Measurements from ENCODE around the gene TAB3.

The TAB3 gene

DNA sequence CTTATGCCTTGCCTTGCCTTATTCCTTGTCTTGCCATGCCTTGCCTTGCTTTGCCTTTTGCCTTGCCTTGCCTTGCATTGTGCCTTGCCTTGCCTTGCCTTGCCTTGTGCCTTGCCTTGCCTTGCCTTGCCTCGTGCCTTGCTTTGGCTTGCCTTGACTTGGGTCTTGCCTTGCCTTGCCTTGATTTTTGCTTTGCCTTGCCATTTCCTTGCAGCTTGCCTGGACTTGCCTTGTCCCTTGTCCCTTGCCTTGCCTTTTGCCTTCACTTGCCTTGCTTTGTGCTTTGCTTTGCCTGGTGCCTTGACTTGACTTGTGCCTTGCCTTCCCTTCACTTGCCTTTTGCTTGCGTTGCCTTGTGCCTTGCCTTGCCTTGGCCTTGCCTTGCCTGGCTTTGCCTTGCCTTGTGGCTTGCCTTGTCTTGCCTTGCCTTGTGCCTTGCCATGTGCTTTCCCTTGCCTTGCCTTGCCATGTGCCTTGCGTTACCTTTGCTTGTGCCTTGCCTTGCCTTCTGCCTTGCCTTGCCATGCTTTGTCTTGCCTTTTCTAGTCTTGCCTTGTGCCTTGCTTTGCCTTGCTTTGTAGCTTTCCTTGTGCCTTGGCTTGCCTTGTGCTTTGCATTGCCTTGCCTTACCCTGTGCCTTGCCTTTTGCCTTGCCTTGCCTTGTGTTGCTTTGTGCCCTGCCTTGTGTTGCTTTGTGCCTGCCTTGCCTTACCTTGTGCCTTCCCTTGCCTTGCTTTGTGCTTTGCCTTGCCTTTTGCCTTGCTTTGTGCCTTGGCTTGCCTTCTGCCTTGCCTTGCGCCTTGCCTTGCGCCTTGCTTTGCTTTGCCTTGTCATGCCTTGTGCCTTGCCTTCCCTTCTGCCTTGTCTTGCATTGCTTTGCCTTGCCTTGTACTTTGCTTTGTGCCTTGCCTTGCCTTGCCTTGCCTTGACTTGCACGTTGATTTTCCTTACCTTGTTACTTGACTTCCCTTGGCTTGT is 92.8 kb downstream of the TAB3 start:
- no peak overlapping the region for H3K4me3 Mint-ChIP-seq

DNA sequence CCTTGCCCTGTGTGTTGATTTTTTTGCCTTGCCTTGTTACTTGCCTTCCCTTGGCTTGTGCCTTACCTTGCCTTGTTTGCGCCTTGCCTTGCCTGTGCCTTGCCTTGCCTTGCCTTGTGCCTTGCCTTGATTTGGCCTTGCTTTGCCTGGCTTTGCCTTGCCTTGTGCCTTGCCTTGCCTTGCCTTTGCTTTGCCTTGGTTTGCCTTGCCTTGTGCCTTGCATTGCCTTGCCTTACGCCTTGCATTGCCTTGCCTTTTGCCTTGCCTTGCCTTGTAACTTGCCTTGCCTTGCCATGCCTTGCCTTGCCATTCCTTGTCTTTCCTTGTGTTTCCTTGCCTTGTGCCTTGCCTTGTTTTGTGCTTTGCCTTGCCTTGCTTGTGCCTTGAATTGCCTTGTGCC is 94.6 kb downstream of the TAB3 start:
- DNase-seq: no peak
- ATAC-seq (replicated peaks): no peak
- Mint-ChIP-seq H3K27me3 (no peaks in the 10 kb centered on the region), H3K9me3 (peaks cover 4 to 22% of the 10 kb centered on the region in 2 donors), H3K4me1 (ENCODE audit: low read depth in 2 of 2) (no peaks in the 10 kb centered on the region), H3K4me3 (no peak overlapping the region), H3K36me3 (ENCODE audit: insufficient read depth) (peaks cover 3% of the 10 kb centered on the region), H3K27ac (no peak overlapping the region)

More for the DNA sequence above, 92.8 kb downstream of the TAB3 start:
- Mint-ChIP-seq H3K9me3 (peaks cover 4 to 22% of the 10 kb centered on the region in 2 donors), H3K4me1 (ENCODE audit: low read depth in 2 of 2) (no peaks in the 10 kb centered on the region), H3K36me3 (ENCODE audit: insufficient read depth) (no peaks in the 10 kb centered on the region), H3K27ac (no peak overlapping the region), H3K27me3 (no peaks in the 10 kb centered on the region)
- no peak for DNase-seq
- ATAC-seq (replicated peaks): no peak

GRCh38 chrX:30793767-30794103 is 95.3 kb downstream of the TAB3 start:
- no peak for DNase-seq
- Mint-ChIP-seq H3K27me3 (no peaks in the 10 kb centered on the region), H3K9me3 (peaks cover 4 to 29% of the 10 kb centered on the region in 2 donors), H3K4me1 (ENCODE audit: low read depth in 2 of 2) (no peaks in the 10 kb centered on the region), H3K4me3 (no peak overlapping the region), H3K27ac (no peak overlapping the region), H3K36me3 (ENCODE audit: insufficient read depth) (peaks cover 3% of the 10 kb centered on the region)
- no peak for ATAC-seq (replicated peaks)

DNA sequence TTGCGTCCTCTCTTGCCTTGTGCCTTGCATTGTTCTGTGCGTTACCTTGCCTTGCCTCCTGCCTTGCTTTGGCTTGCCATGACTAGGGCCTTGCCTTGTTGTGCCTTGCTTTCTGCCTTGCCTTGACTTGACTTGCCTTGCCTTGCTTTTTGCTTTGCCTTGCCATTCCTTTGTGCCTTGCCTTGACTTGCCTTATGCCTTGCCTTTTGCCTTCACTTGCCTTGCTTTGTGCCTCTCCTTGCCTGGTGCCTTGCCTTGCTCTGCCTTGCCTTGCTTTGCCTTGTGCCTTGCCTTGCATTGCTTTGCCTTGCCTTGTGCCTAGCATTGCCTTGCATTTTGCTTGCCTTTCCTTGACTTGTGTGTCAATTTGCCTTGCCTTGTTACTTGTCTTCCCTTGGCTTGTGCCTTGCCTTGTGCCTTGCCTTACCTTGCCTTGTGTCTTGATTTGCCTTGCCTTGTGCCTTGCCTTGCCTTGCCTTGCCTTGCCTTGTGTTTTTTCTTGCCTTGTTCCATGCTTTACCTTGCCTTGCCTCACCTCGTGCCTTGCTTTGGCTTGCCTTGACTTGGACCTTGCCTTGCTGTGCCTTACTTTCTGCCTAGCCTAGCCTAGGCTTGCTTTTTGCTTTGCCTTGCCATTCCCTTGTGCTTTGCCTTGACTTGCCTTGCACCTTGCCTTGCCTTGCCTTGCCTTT is 95.8 kb downstream of the TAB3 start:
- Mint-ChIP-seq H3K4me3 (no peak overlapping the region), H3K27ac (no peak overlapping the region), H3K27me3 (no peaks in the 10 kb centered on the region), H3K4me1 (ENCODE audit: low read depth in 2 of 2) (no peaks in the 10 kb centered on the region), H3K36me3 (ENCODE audit: insufficient read depth) (peaks cover 3% of the 10 kb centered on the region), H3K9me3 (peaks cover 4 to 29% of the 10 kb centered on the region in 2 donors)
- DNase-seq: no peak
- no peak for ATAC-seq (replicated peaks)

DNA sequence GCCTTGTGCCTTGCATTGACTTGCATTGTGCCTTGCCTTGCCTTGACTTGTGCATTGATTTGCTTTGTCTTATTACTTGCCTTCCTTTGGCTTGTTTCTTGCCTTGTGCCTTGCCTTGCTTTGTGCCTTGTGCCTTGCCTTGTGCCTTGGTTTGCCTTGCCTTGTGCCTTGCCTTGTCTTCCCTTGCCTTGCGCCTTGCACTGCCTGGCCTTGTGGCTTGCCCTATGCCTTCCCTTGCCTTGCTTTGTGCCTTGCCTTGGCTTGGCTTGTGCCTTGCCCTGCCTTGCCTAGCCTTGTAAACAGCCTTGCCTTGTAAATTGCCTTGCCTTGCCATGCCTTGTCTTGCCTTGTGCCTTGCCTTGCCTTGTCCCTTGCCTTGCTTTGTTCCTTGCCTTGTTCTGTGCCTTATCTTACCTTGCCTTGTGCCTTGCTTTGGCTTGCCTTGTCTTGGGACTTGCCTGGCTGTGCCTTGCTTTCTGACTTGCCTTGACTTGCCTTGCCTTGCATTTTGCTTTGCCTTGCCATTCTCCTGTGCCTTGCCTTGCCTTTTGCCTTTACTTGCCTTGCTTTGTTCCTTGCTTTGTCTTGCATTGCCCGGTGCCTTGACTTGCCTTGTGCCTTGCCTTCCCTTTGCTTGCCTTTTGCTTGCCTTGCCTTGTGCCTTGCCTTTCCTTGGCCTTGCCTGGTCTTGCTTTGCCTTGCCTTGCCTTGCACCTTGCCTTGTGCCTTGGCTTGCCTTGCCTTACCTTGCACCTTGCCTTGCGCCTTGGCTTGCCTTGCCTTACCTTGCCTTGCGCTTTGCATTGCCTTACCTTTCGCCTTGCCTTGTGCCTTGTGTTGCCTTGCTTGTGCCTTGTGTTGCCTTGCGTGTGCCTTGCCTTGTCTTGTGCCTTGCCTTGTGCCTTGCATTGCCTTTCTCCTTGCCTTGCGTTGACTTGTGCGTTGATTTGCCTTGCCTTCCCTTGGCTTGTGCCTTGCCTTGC is 97.5 kb downstream of the TAB3 start:
- H3K4me1 Mint-ChIP-seq (ENCODE audit: low read depth in 2 of 2): no peaks in the 10 kb centered on the region
- H3K36me3 Mint-ChIP-seq (ENCODE audit: insufficient read depth): peaks cover 3% of the 10 kb centered on the region
- no peak for DNase-seq
- H3K4me3 Mint-ChIP-seq: no peak overlapping the region
- ATAC-seq (replicated peaks): no peak
- H3K27ac Mint-ChIP-seq: no peak overlapping the region
- peaks cover 4 to 29% of the 10 kb centered on the region in 2 donors for H3K9me3 Mint-ChIP-seq
- no peaks in the 10 kb centered on the region for H3K27me3 Mint-ChIP-seq

DNA sequence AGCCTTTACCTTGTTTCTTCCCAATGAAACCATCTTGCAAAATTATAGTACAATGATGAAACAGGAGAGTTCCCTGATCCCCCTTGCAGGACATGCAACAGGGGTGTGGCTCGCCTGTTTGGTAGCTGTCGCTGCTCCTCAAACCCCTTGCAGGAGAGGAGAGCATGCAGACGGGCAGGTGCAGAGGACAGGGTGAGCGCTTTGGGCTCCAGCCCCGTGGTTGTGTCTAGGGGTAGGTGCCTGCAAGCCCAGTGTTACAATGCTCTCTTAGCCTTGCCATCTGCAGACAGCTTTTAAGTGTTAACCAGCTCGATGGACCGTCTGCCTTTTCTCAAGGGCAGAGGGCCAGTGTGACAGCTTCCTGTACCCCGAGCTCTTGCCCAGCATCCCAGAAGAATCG is 102.0 kb downstream of the TAB3 start:
- Mint-ChIP-seq H3K4me1 (ENCODE audit: low read depth in 2 of 2) (no peaks in the 10 kb centered on the region), H3K4me3 (no peak overlapping the region), H3K27me3 (no peaks in the 10 kb centered on the region), H3K9me3 (peaks cover 0 to 7% of the 10 kb centered on the region in 2 donors), H3K27ac (no peak overlapping the region), H3K36me3 (ENCODE audit: insufficient read depth) (peaks cover 3% of the 10 kb centered on the region)
- DNase-seq (no peak), ATAC-seq (replicated peaks) (no peak)

GRCh38 chrX:30786374-30786773 is 102.7 kb downstream of the TAB3 start:
- peaks cover 3% of the 10 kb centered on the region for H3K36me3 Mint-ChIP-seq (ENCODE audit: insufficient read depth)
- H3K4me1 Mint-ChIP-seq (ENCODE audit: low read depth in 2 of 2): no peaks in the 10 kb centered on the region
- no peak for ATAC-seq (replicated peaks)
- no peak overlapping the region for H3K4me3 Mint-ChIP-seq
- no peak overlapping the region for H3K27ac Mint-ChIP-seq
- H3K27me3 Mint-ChIP-seq: no peaks in the 10 kb centered on the region
- no peak for DNase-seq
- H3K9me3 Mint-ChIP-seq: peaks cover 0 to 7% of the 10 kb centered on the region in 2 donors

GRCh38 chrX:30781711-30782444 is 107.2 kb downstream of the TAB3 start:
- peaks cover 0 to 17% of the 10 kb centered on the region in 2 donors for H3K27me3 Mint-ChIP-seq
- H3K4me1 Mint-ChIP-seq (ENCODE audit: low read depth in 2 of 2): no peaks in the 10 kb centered on the region
- no peaks in the 10 kb centered on the region for H3K9me3 Mint-ChIP-seq
- ATAC-seq (replicated peaks): no peak
- H3K36me3 Mint-ChIP-seq (ENCODE audit: insufficient read depth): no peaks in the 10 kb centered on the region
- H3K4me3 Mint-ChIP-seq: no peak overlapping the region
- DNase-seq: no peak
- no peak overlapping the region for H3K27ac Mint-ChIP-seq

DNA sequence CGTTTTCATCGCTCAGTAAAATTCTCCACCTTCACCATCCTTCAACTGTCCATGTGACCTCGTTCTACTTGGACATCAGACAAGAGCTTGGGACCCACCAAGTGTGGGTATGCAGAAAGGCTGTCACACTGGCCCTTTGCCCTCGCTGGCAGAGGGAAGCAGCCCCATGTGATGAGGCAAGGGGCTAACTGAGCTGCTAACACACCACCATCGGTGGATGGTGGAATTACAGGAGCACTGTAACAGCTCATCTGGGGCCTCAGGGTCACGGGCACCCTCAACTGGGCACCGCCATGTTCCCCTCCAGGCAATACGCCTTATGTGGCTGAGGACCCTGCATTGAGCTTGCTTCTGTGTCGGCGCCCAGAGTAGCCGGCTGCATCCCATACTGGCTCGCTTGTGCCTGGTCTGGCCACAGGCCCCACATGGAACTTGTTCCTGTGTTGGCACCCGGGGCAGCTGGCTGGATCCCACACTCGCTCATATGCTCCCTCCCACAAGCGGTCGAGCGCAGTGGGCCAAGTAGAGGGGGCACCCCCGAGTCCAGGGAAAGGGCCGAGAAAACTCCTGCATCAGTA is 109.5 kb downstream of the TAB3 start:
- no peaks in the 10 kb centered on the region for H3K9me3 Mint-ChIP-seq
- H3K36me3 Mint-ChIP-seq (ENCODE audit: insufficient read depth): no peaks in the 10 kb centered on the region
- H3K27me3 Mint-ChIP-seq: peaks cover 0 to 17% of the 10 kb centered on the region in 2 donors
- H3K4me1 Mint-ChIP-seq (ENCODE audit: low read depth in 2 of 2): no peaks in the 10 kb centered on the region
- H3K4me3 Mint-ChIP-seq: no peak overlapping the region
- ATAC-seq (replicated peaks) (no peak), DNase-seq (no peak)
- no peak overlapping the region for H3K27ac Mint-ChIP-seq

DNA sequence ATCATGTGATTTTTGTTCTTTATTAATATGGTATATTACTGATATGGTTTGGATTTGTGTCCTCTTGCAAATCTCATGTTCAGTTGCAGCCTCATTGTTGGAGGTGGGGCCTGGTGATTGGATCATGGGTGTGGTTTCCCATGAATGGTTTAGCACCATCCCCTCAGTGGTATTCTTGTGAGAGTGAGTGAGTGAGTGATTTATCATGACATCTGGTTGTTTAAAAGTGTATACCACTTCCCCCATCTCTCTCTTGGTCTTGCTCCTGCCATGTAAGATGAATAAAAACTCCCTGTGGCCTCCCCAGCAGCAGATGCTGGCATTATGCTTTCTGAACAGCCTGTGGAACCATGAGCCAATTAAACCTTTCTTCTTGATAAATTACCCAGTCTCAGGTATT is 111.5 kb downstream of the TAB3 start:
- H3K9me3 Mint-ChIP-seq: no peaks in the 10 kb centered on the region
- H3K4me1 Mint-ChIP-seq (ENCODE audit: low read depth in 2 of 2): no peaks in the 10 kb centered on the region
- H3K27ac Mint-ChIP-seq: no peak overlapping the region
- no peak overlapping the region for H3K4me3 Mint-ChIP-seq
- H3K27me3 Mint-ChIP-seq: peaks cover 0 to 17% of the 10 kb centered on the region in 2 donors
- no peak for DNase-seq
- H3K36me3 Mint-ChIP-seq (ENCODE audit: insufficient read depth): no peaks in the 10 kb centered on the region
- no peak for ATAC-seq (replicated peaks)

All from effector memory CD8-positive, alpha-beta T cell (primary cell).